Dermis blood vessel endothelial cell (primary cell): ENCODE measurements around the gene RAB44. TPM values are rescaled to one million over a fixed set of nuclear protein-coding genes. Genes with fewer than 3 reads are reported as not detected.
"Not testable (repeated sequence)": the region's sequence is repeated elsewhere in the genome, so short reads cannot be mapped to it uniquely, and the experiment has no call there.

Experiments
- DNase-seq: peaks from one replicate; pipeline ENCODE4 v3.0.0; 2010
- total RNA-seq: library from RNA; depleted of rRNA; stranded (reverse); fragments of >200 nt; gene quantifications from 2 replicates; pipeline ENCODE4 v1.2.3, GENCODE V29; 2014

The RAB44 gene
- total RNA-seq, 1 donor from 2014 or later, result under 0.01 TPM

DNA sequence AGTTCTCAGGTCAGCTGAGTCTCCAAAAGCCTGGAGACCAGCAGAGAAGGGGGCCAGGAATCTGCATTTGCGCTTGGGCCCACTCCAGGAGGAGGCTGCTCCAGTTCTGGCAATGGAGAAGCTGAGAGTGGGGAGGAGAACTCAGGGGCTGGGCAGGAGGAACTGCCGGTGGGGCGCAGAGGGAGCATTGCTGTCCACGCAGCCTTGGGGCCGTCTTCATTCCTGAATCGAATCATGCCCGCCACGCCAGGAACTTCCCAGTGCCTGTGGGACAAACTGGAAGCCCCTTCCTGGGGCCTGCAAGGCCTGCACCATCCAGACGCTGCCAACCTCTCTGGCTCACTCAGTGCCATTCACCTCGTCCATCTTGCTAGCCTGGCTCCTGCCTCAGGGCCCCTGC lies 16.9 kb downstream of the RAB44 start:
- no peak for DNase-seq

GRCh38 chr6:36715469-36715868 lies 17.8 kb downstream of the RAB44 start:
- no peak for DNase-seq

- DNase-seq, result no peak
Measured at GRCh38 chr6:36716476-36717093, 19.0 kb downstream of the RAB44 start.

DNA sequence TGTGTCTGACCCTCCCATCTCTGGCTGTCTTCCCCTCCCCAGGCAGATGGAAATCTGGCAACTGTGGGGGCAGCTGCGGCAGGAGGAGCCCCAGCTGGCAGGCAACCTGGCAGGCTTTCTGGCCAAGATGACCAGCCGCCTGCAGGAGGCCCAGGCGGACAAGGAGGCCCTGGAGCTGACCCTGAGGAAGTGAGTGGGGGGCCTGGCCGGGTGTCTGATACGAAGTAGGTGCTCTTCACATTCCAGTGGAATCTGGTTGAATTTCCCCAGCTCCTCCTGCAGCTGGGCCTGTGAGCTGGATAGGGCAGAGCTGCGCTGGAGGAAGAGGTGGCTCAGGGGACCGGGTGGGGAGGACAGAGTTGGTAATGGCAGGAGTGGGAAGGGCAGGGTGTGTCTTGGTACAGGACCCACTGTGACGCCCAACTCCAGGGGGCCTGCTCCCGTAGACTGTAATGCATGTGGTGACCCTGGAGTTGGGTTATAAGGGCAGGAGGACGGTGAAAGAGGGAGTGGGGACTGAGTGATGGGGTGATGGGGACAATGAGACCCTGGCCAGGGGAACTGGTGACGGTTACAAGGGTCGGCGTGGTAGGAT lies 19.7 kb downstream of the RAB44 start:
- DNase-seq, result no peak

DNA sequence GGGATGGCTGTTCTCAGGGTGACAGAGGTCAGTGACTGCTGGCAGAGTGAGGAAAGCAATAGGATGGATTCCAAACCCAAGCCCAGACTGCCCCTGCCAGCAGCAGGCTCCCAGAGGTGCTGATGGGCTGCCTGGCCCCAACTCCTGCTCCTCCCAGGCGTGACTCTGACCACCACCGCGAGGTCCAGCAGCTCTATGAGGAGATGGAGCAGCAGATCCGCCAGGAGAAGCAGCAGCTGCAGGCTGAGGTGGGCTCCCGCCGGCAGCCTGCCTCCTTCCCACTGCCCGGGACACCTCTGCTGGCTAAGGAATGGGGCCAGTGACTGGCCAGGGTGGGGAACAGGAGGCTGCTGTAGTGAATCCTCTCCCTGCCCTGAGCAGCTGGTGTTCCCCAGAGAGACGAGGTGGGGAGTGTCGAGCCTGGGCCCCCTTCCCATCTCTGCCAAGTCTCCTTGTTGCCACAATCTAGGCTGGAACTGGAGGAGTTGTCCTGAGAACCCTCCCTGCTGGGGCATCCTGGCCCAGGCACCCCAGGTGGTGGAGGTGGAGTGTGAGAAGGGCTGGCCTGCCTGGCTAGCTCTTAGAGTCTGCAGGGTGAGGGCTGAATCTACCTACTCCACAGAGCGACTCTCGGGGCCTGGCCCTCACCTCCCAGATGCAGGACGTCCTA lies 20.4 kb downstream of the RAB44 start:
- no peak for DNase-seq

GRCh38 chr6:36718560-36718959 lies 20.9 kb downstream of the RAB44 start:
- DNase-seq, result no peak

DNA sequence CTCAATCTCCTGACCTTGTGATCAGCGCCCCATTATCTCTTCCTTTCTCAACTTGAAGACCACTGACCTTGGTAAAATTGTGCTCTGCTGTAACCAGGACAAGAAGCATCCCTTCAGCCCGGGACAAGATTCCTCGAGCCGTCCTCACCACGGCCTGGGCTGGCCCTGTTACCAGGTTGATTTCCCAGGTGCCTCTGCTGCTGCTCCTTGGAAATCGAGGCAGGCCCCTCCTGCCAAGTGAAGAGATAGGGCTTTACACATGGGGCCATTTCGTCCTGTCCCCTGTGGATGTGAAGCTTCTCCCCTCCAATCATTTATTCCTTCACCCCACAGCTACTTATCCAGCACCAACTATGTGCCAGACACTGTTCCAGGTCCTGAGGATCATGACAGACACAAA lies 21.5 kb downstream of the RAB44 start:
- DNase-seq, result no peak

- DNase-seq, result no peak
Measured at GRCh38 chr6:36720251-36721141, 22.9 kb downstream of the RAB44 start.

DNA sequence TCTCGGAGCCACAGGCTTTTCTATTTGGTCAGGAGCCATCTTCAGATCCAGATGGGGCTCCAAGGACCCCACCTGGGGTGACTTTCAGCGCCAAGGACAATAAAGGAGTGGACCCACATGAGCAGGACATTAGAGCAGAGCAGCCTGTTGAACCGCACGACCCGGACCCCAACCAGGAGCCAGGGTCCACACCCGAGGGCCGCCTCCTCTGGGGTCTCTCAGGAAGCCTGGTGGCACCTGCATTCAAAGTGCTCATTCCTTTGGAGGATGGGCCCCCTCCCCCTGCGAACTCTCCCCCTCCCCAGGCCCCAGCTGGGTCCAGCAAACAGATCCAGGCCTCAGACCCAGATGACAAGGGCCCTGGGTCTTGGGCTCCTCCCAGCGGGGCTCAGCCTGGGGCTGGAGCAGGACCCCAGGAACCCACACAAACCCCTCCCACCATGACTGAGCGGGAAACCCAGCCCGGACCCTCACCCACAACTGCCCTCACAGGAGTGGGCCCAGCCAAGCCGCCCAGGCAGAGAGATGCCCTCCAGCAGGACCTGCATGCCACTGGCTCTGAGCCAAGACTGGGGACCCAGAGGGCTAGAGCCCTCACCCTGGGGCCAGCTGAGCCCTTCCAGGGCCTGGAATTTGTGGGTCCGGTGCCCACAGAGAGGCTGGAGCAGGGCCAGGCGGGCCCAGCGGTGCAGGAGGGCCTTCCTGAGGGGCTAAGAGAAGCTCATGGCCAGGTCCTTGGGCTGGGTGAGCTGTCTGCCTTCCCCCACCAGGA lies 23.9 kb downstream of the RAB44 start:
- DNase-seq, result no peak

DNA sequence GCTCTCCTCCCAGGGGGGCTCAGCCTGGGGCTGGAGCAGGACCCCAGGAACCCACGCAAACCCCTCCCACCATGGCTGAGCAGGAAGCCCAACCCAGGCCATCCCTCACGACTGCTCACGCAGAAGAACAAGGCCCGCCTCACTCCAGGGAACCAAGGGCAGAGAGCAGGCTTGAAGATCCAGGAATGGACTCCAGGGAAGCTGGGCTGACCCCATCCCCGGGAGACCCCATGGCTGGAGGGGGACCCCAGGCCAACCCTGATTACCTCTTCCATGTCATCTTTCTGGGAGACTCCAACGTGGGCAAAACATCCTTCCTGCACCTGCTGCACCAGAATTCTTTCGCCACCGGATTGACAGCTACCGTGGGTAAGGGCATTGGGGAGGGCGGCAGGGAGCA lies 24.7 kb downstream of the RAB44 start:
- DNase-seq, result no peak

DNA sequence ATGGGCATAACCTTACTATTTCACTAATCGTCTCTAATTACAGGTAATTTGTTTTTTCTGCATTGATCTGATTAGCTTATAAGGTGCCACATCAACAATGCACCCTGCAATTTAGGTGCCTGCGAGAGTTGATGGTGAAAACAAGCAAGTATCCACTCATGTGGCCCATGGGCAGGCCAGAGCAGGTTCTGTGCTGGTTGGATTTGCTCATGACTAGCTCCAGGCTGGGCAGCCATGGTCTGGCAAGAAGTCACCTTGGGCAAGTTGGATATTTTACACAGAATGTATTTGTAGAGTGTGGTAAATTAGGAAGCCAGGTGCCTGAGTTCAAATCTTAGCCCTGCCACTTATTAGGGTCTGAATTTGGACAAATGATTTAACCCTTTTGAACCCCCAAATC lies 25.3 kb downstream of the RAB44 start:
- no peak for DNase-seq

DNA sequence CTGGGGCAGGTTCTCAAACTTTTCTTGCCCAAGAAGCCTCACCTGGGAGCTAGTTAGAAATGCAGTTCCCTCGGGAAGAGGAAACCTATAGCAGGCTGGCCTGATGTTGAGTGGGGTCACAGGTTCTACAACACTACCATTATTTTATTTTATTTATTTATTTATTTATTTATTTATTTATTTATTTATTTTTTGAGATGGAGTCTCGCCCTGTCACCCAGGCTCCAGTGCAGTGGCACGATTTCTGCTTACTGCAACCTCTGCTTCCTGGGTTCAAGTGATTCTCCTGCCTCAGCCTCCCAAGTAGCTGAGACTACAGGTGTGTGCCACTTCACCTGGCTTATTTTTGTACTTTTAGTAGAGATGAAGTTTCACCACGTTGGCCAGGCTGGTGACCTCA lies 26.4 kb downstream of the RAB44 start:
- not testable (repeated sequence) for DNase-seq

GRCh38 chr6:36724514-36725390 lies 27.1 kb downstream of the RAB44 start:
- DNase-seq, result peak; percentile 80

DNA sequence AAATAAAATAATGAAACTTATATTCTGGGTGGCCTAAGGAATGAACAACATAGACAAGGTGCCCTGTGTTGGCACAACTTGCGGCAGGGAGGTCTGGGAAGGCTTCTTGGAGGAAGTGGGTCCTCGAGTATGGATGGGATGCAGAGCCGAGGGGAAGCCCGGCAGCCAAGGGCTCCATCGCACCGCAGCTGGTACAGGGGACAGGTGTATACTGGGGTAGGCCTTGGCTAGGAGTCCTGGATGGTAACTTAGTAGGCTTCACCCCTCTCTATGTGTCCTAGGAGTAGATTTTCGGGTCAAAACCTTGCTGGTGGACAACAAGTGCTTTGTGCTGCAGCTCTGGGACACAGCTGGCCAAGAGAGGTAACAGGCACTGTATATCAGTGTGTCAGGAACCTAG lies 28.0 kb downstream of the RAB44 start:
- no peak for DNase-seq

DNA sequence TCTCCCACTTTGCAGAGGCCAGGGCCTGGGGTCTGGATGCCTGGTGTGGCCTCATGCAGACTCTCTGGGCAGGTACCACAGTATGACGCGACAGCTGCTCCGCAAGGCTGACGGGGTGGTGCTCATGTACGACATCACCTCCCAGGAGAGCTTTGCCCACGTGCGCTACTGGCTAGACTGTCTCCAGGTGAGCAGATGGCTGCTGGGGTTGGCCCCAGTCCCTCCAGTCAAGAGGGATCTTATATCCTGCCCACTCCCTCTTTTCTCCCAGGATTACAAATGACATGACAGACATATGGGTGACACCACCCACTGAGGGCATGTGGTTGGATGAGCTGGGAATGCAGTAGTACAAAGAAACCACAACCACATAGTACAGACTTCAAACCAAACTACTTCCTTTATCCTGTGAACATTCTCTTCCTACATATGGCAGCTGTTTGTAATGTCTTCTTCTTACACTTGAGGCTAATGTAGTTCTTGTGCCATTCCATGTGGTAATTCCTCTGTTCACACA lies 29.9 kb downstream of the RAB44 start:
- no peak for DNase-seq

GRCh38 chr6:36728289-36729160 lies 30.9 kb downstream of the RAB44 start:
- DNase-seq, result no peak

GRCh38 chr6:36729161-36729524 lies 31.5 kb downstream of the RAB44 start:
- no peak for DNase-seq

DNA sequence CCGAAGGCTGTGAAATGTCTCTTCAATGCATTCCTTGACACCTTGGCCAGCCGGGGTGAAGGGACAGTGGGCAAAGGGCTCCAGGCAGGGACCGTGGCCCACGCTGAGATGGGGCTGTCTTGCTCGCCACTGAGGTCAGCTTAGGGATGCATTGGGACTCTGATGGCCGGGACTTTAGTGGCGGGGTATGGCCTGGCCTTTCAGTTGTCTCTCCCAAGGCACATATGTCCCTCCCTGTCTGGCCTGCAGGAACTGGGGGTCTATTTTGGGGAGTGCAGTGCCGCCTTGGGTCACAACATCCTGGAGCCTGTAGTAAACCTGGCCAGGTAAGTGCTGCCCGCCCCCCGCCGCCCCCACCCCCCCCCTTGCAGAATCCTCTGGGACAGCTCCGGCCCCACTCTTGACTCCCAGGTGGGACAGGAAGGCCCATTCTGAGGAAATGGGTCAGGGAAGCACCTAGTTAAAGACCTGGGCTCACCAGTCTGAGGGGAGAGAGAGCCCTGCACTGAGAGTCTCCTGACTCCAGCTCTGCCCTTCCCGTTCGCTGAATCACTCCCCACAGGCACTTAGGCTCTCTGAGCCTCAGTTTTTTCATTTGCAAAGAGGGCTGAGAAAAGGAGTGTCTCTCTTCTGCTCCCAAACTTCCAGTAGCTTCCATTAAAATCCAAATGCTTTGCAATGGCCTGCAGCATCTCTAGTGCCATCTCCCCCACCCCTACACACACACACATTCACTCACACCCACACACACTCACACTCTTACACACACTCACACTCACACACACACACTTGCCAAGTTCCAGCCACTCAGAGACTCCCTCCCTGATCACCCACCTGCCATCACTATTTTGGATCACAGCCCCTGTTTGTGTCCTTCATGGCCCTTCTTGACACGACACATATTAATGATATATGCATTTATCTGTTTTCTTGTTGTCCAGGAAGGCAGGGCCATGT lies 33.1 kb downstream of the RAB44 start:
- no peak for DNase-seq
